Activated CD8-positive, alpha-beta T cell treated with anti-CD3 and anti-CD28 coated beads for 36 hours (primary cell): Measurements from ENCODE around the gene CACNB3. TPM values are rescaled to one million over a fixed set of nuclear protein-coding genes. Genes with fewer than 3 reads are reported as not detected.
"Not testable (repeated sequence)": the region's sequence is repeated elsewhere in the genome, so short reads cannot be mapped to it uniquely, and the experiment has no call there.

ENCODE experiments used
- ATAC-seq: fragments of 200-7000 bp; cut with Tn5 transposase; one replicate; pipeline ENCODE4 v1.10.0; 2021; ENCODE audit warnings: mild to moderate bottlenecking, moderate library complexity
- CTCF ChIA-PET: fragments of 350-600 bp; sonication (Branson Sonifier 250); formaldehyde crosslinking; loops from one replicate; lab custom pipeline; 2021; ENCODE audit warnings: antibody characterized with exemption; lab: Charles Lee
- POLR2A ChIA-PET: fragments of 350-600 bp; sonication (Branson Sonifier 250); formaldehyde crosslinking; loops from one replicate; lab custom pipeline; 2021; ENCODE audit warnings: antibody characterized with exemption; lab: Charles Lee
- DNase-seq: peaks from one replicate; pipeline ENCODE4 v3.0.0-alpha.2; 2020
- H3K27ac Mint-ChIP-seq: one replicate; pipeline ENCODE4 v1.8.0; 2021; ENCODE audit warnings: mild to moderate bottlenecking, mixed read lengths
- H3K27me3 Mint-ChIP-seq: one replicate; pipeline ENCODE4 v1.8.0; 2021; ENCODE audit warnings: mixed read lengths
- H3K36me3 Mint-ChIP-seq: one replicate; pipeline ENCODE4 v1.8.0; 2021; ENCODE audit warnings: low read depth, mixed read lengths
- H3K4me1 Mint-ChIP-seq: one replicate; pipeline ENCODE4 v1.8.0; 2021; ENCODE audit warnings: low read depth, mixed read lengths
- H3K4me3 Mint-ChIP-seq: one replicate; pipeline ENCODE4 v1.8.0; 2021; ENCODE audit warnings: mild to moderate bottlenecking, moderate library complexity, mixed read lengths
- H3K9me3 Mint-ChIP-seq: one replicate; pipeline ENCODE4 v1.8.0; 2021; ENCODE audit warnings: mixed read lengths
- CTCF ChIP-seq: fragments of 200-600 bp; IDR thresholded peaks from one replicate; pipeline ENCODE4 v1.8.0; 2022; ENCODE audit warnings: antibody characterized with exemption, mild to moderate bottlenecking
- intact Hi-C: fragments of 100-400 bp; cut with micrococcal nuclease; formaldehyde crosslinking; loops from one replicate; pipeline ENCODE4 v1.10.0; 2022
- total RNA-seq, 2 experiments: library from RNA; stranded (reverse); gene quantifications; one replicate each; pipeline ENCODE4 v1.2.3, GENCODE V29; 2021

CACNB3 gene
- total RNA-seq, 2 experiments from 2014 or later = 7.7 to 8.2 TPM

DNA sequence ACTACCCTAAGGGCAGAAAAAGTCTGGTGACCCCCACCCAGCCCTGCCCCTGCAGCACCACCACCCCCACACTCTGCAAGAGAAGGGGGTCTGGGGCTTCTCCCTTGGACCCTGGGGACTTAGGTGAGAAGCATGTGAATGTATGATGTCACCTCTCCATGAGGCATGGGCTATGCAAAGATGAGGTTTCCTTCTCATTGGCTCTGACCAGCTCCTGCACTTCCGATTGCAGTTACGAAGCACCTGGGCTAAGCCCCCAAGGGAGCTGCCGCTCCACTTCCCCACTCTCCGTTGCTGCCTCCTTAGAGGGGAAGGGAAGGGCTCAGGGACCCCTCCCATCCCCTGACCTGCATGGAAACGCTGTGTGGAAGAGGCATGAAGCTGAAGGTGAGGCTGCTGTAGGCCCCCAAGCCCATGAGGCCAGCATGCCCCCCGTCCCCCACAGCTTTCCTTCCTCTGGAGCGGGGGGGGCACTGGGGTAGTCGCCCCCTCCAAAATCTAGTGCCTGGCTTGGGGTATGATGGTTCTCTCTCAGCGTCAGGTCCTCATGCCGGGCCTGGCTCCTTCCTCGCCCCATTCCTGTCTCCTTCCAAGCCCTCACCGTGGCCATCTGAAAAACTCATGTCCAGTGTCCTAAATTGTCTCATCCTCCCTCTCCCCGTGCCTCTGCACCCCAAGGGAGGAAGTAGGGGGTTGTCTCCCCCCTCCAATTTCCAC, 39.1 kb downstream of the CACNB3 start:
- Mint-ChIP-seq H3K36me3 (no peaks in the 10 kb centered on the region), H3K27ac (no peak overlapping the region), H3K4me3 (no peak overlapping the region), H3K27me3 (peaks cover 1% of the 10 kb centered on the region), H3K9me3 (no peaks in the 10 kb centered on the region), H3K4me1 (peaks cover 9% of the 10 kb centered on the region)
- TF ChIP-seq CTCF = no peak
- POLR2A ChIA-PET = interaction anchor here (0.6 to 1.5 kb wide), 2 partner anchors 8 to 82 kb away, joined by 3 to 7 read pairs; partner anchors contain the start of gene RND1
- DNase-seq (no peak), ATAC-seq (no peak)
- intact Hi-C loops = no loop called here
- CTCF ChIA-PET = interaction anchor here (0.6 to 12.8 kb wide), 5 partner anchors 8 to 1175 kb away, joined by 3 to 294 read pairs (median 4); partner anchors contain the start of gene RND1

DNA sequence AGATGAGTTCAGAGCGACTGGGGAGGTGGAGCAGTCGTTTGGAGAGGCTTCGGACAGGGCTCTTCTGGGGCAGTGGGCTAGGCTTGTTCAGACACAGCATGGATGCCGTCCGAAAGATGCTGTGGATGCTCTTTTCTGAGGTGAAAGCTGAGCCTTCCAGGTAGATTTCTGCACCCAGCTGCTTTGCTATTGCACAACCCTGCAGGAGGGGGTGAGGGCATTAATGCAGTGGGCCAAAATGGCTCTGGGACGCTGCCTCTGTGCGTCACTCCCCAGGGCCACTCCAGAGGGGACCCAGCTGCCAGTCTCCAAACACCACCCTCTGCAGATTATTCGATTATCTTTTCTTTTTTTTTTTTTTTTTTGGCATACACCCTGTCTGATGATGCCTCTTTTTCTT, 39.7 kb downstream of the CACNB3 start:
- intact Hi-C loops = no loop called here
- no peak overlapping the region for H3K4me3 Mint-ChIP-seq
- no peaks in the 10 kb centered on the region for H3K9me3 Mint-ChIP-seq
- no peak for TF ChIP-seq CTCF
- DNase-seq (no peak), ATAC-seq (no peak)
- H3K4me1 Mint-ChIP-seq = peaks cover 4% of the 10 kb centered on the region
- peaks cover 5% of the 10 kb centered on the region for H3K27me3 Mint-ChIP-seq
- POLR2A ChIA-PET = no interaction called here
- H3K36me3 Mint-ChIP-seq = no peaks in the 10 kb centered on the region
- CTCF ChIA-PET = interaction anchor here (1.5 to 12.8 kb wide), 2 partner anchors 32 to 119 kb away, joined by 4 to 294 read pairs; no protein-coding TSS in a partner anchor
- no peak overlapping the region for H3K27ac Mint-ChIP-seq

GRCh38 chr12:48859607-48860006, 41.3 kb downstream of the CACNB3 start:
- TF ChIP-seq CTCF = no peak
- H3K9me3 Mint-ChIP-seq = no peaks in the 10 kb centered on the region
- no peak overlapping the region for H3K4me3 Mint-ChIP-seq
- ATAC-seq (no peak), DNase-seq (no peak)
- H3K36me3 Mint-ChIP-seq = no peaks in the 10 kb centered on the region
- H3K27ac Mint-ChIP-seq = no peak overlapping the region
- ChIA-PET POLR2A (interaction anchor here (0.6 kb wide), 1 partner anchor 60 kb away, joined by 4 read pairs; no protein-coding TSS in a partner anchor), CTCF (interaction anchor here (0.6 to 12.8 kb wide), 4 partner anchors 31 to 244 kb away, joined by 3 to 294 read pairs (median 6); a partner anchor contains a TSS)
- intact Hi-C loops = no loop called here
- H3K4me1 Mint-ChIP-seq = peaks cover 9% of the 10 kb centered on the region
- peaks cover 21% of the 10 kb centered on the region for H3K27me3 Mint-ChIP-seq

GRCh38 chr12:48860236-48860635, 41.9 kb downstream of the CACNB3 start:
- H3K4me1 Mint-ChIP-seq = peaks cover 16% of the 10 kb centered on the region
- H3K4me3 Mint-ChIP-seq, ATAC-seq, H3K9me3 Mint-ChIP-seq, DNase-seq, H3K36me3 Mint-ChIP-seq, H3K27ac Mint-ChIP-seq, intact Hi-C loops: not testable (repeated sequence)
- ChIA-PET CTCF (interaction anchor here (0.6 to 12.8 kb wide), 5 partner anchors 8 to 244 kb away, joined by 3 to 294 read pairs (median 3); partner anchors contain the start of gene DDX23), POLR2A (interaction anchor here (0.6 to 0.7 kb wide), 2 partner anchors 59 to 271 kb away, joined by 3 to 4 read pairs; partner anchors contain the start of gene TUBA1B)
- peaks cover 24% of the 10 kb centered on the region for H3K27me3 Mint-ChIP-seq

DNA sequence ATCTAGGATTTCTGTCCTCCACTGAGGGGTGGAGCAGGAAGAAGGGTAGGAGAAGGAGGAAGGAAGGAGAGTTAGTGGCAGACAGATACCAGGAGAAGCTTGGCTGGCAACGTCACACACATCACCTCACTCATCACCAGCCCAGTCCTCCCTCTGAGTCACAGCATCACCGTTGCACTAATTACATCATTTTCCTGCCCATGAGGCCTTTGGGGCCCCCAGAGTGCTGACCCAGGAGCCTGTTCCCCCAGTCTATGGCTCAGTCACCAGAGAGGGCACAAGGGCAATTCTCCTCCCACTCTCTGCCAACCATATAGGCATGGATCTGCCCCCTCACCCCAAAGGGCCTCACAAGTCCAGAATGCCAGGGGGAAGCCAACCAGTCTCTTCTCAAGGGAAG, 42.8 kb downstream of the CACNB3 start:
- DNase-seq = peak; percentile 34
- no peaks in the 10 kb centered on the region for H3K36me3 Mint-ChIP-seq
- POLR2A ChIA-PET = interaction anchor here (0.7 to 2.3 kb wide), 2 partner anchors 63 to 270 kb away, joined by 3 to 8 read pairs; partner anchors contain the start of gene TUBA1B
- intact Hi-C loops = no loop called here
- no peak for ATAC-seq
- CTCF ChIA-PET = interaction anchor here (0.7 to 12.8 kb wide), 3 partner anchors 9 to 64 kb away, joined by 3 to 294 read pairs (median 103); partner anchors contain the start of gene DDX23
- no peak overlapping the region for H3K4me3 Mint-ChIP-seq
- peaks cover 19% of the 10 kb centered on the region for H3K4me1 Mint-ChIP-seq
- H3K9me3 Mint-ChIP-seq = no peaks in the 10 kb centered on the region
- no peak overlapping the region for H3K27ac Mint-ChIP-seq
- H3K27me3 Mint-ChIP-seq = peaks cover 24% of the 10 kb centered on the region
- no peak for TF ChIP-seq CTCF
